HG02943 (cell line): ENCODE data around the gene FUT9.
"Not testable (repeated sequence)": the region's sequence is repeated elsewhere in the genome, so short reads cannot be mapped to it uniquely, and the experiment has no call there.

Experiments used
- ATAC-seq: cut with Tn5 transposase; IDR thresholded peaks from one replicate; pipeline ENCODE4 v1.9.1; 2021; ENCODE audit warnings: mild to moderate bottlenecking, low read depth, moderate library complexity; ENCODE audit not compliant: unreplicated experiment

Gene FUT9

DNA sequence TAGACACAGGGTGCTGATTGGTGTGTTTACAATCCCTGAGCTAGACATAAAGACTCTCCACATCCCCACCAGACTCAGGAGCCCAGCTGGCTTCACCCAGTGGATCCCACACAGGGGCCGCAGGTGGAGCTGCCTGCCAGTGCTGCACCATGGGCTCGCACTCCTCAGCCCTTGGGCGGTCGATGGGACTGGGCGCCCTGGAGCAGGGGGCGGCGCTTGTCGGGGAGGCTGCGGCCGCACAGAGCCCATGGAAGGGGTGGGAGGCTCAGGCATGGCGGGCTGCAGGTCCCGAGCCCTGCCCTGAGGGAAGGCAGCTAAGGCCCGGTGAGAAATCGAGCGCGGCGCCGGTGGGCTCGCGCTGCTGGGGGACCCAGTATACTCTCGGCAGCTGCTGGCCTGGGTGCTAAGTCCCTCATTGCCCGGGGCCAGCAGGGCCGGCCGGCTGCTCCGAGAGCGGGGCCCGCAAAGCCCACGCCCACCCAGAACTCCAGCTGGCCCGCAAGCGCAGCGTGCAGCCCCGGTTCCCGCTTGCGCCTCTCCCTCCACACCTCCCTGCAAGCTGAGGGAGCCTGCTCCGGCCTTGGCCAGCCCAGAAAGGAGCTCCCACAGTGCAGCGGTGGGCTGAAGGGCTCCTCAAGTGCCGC lies 245.1 kb downstream of the FUT9 start:
- ATAC-seq, result not testable (repeated sequence)
